Kidney (tissue), 14 donors: ENCODE data around the gene DNAL1. TPM values are rescaled to one million over a fixed set of nuclear protein-coding genes. Genes with fewer than 3 reads are reported as not detected.

ENCODE experiments used
- DNase-seq, 5 donors: peaks; one replicate each; pipeline ENCODE4 v3.0.0-alpha.2; 2013 to 2020
- FAIRE-seq: peaks from 2 replicates; lab custom pipeline; 2012; peaks lifted over from hg19 to GRCh38; lab: Jason Lieb, UNC
- H3K27ac ChIP-seq, 2 donors: one replicate each; pipeline ENCODE4 v1.7.0; 2013; ENCODE audit warnings: low read depth in 2 of 2, low read length in 2 of 2, inconsistent platforms in 1 of 2
- H3K27me3 ChIP-seq: one replicate; pipeline ENCODE4 v1.7.1; 2013; ENCODE audit warnings: low read length, inconsistent platforms; ENCODE audit not compliant: control insufficient read depth, insufficient read depth
- H3K36me3 ChIP-seq, 3 donors: one replicate each; pipeline versions ENCODE4 v1.7.0 to v1.7.1; 2013; ENCODE audit warnings: low read length in 3 of 3, control low read depth in 1 of 3, inconsistent platforms in 1 of 3; ENCODE audit not compliant: insufficient read depth in 3 of 3, control insufficient read depth in 2 of 3
- H3K4me1 ChIP-seq, 3 donors: one replicate each; pipeline versions ENCODE4 v1.7.0 to v1.7.1; 2013; ENCODE audit warnings: low read length in 3 of 3, inconsistent platforms in 1 of 3, low read depth in 1 of 3; ENCODE audit not compliant: control insufficient read depth in 2 of 3, insufficient read depth in 2 of 3
- H3K4me3 ChIP-seq, 3 donors: one replicate each; pipeline versions ENCODE4 v1.7.0 to v1.8.1; 2013; ENCODE audit warnings: low read length in 3 of 3, control low read depth in 1 of 3, inconsistent platforms in 1 of 3
- H3K9ac ChIP-seq, 3 donors: one replicate each; pipeline versions ENCODE4 v1.7.0 to v1.7.1; 2013; ENCODE audit warnings: low read length in 3 of 3, control low read depth in 1 of 3, inconsistent platforms in 1 of 3
- H3K9me3 ChIP-seq, 3 donors: one replicate each; pipeline versions ENCODE4 v1.7.0 to v1.7.1; 2013; ENCODE audit warnings: low read length in 3 of 3, control low read depth in 1 of 3, inconsistent platforms in 1 of 3; ENCODE audit not compliant: control insufficient read depth in 2 of 3, insufficient read depth in 1 of 3
- CTCF ChIP-seq: IDR thresholded peaks from 3 replicates; pipeline ENCODE4 v1.5.1; 2012; ENCODE audit warnings: mild to moderate bottlenecking, moderate library complexity, borderline replicate concordance; ENCODE audit not compliant: insufficient read depth; ENCODE audit errors: extremely low read depth
- intact Hi-C: fragments of 100-400 bp; cut with DNase I; formaldehyde crosslinking; loops from one replicate; pipeline ENCODE4 v1.11.1; 2022
- polyA plus RNA-seq: library from polyadenylated mRNA; stranded (reverse); fragments of 350-450 nt; fragmentation: Illumina TruSeq; extraction: RNeasy Lipid Tissue Mini Kit (QIAGEN cat#74804); gene quantifications from one replicate; pipeline ENCODE4 v1.2.3, GENCODE V29; 2014; ENCODE audit warnings: low read depth, low replicate concordance; ENCODE audit not compliant: insufficient read depth
- total RNA-seq: library from RNA; stranded (reverse); fragmentation: NEBNext Ultra II Directional; extraction: Animal tissue kit (Norgen Biotek cat#: 25700); gene quantifications from one replicate; pipeline ENCODE4 v1.2.1, GENCODE V29; 2021
- donor health status: control.
- donor health status: control.
- donor health status: control.
- donor health status: control.
- donor health status: control.
- donor health status: DM: yes; HTN: yes; CAD: no.
- donor health status: Normal renal cell carcinoma (clear cell type).

Gene DNAL1
- total and polyA plus RNA-seq, 2 donors from 2014 or later, result 9.3 to 32.3 TPM

DNA sequence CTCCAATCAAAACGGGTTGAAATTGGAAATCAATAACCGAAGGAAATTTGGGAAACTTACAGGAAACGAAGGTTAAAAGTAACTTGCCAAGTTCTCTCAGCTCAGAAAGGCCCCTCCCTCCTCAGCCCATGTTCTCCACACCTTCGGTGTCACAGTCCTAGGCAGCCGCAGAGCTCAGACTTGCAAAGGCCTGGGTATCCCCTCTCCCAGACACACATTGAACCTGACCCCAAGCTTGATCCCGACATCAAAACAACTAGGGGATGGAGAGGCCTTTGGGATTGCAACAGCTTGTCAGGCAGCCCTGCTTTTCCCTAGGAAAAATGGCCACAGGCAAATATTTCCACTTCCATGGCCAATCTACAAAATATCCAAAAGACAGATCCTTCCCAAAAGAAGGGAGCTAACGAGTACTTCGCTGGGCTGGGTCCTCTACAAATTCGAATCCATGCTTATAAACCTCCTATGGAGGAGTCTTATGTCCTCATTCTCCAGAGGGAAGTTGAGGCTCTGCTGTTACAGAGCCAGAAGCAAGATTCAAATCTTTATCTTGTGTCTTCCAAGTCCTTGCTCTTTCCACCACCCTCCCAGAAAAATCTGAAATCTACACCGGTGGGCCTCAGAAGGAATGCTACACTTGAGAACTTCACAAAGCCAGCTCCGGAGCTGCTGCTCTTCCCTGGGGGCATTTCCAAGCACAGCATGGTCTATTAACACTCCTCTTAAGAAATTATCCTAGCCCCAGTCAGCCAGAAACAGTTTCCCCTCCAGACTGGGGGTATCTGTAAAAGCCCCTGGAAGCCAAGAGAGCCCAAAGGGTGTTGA lies 105.1 kb downstream of the DNAL1 start:
- Histone ChIP-seq H3K9ac (no peak overlapping the region), H3K36me3 (no peaks in the 10 kb centered on the region), H3K27me3 (no peaks in the 10 kb centered on the region), H3K4me3 (no peak overlapping the region), H3K27ac (no peak overlapping the region), H3K9me3 (no peaks in the 10 kb centered on the region), H3K4me1 (peaks cover 12 to 77% (median 74%) of the 10 kb centered on the region in 3 donors)
- DNase-seq, result peak in 1 of 5 donors; percentile 70
- no peak for FAIRE-seq
- no peak for TF ChIP-seq CTCF
- intact Hi-C loops, result no loop called here

- no peak overlapping the region for H3K4me3 ChIP-seq
- no peak overlapping the region for H3K9ac ChIP-seq
- FAIRE-seq (no peak), DNase-seq (no peak)
- no peaks in the 10 kb centered on the region for H3K36me3 ChIP-seq
- peaks cover 11 to 77% (median 74%) of the 10 kb centered on the region in 3 donors for H3K4me1 ChIP-seq
- no peaks in the 10 kb centered on the region for H3K9me3 ChIP-seq
- intact Hi-C loops, result no loop called here
- no peak for TF ChIP-seq CTCF
- no peak overlapping the region for H3K27ac ChIP-seq
- H3K27me3 ChIP-seq, result no peaks in the 10 kb centered on the region
These were observed 105.7 kb downstream of the DNAL1 start for GRCh38 chr14:73750531-73750901.

DNA sequence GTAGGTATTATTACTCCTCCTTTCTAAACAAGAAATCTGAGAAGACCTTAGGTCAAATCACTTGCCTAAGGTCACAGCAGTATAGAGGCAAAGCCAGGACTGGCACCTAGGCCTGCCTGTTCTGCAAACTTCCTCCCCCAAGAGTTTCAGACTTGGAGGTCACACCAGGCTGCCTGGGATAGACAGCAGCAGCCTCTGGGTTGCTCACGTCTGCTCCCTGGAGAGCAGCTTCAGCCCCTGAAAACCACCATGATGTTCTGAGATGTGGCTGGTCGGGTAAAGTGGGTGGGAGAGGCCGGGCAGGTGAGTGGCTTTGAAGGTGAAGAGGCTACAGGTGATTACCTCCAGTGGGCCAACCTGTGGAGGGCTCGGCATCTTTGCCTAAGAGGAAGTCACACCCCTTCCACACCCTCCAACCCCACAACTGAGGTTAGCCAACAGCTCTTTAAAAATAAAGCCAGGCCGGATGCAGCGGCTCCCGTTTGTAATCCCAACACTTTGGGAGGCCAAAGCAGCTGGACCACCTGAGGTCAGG lies 106.4 kb downstream of the DNAL1 start:
- Histone ChIP-seq H3K4me3 (no peak overlapping the region), H3K36me3 (no peaks in the 10 kb centered on the region), H3K9me3 (no peaks in the 10 kb centered on the region), H3K27me3 (no peaks in the 10 kb centered on the region), H3K4me1 (peaks cover 12 to 77% (median 74%) of the 10 kb centered on the region in 3 donors), H3K9ac (no peak overlapping the region), H3K27ac (peak overlapping the region; percentile 38 to 44)
- no peak for TF ChIP-seq CTCF
- FAIRE-seq, result no peak
- DNase-seq, result no peak
- intact Hi-C loops, result no loop called here
